ENCODE data around the gene SLC6A20. TPM values are rescaled to one million over a fixed set of nuclear protein-coding genes. Genes with fewer than 3 reads are reported as not detected.
A peak's percentile ranks its signal among the peaks of the same experiment; 100 is the strongest.

SLC6A20 gene
- total RNA-seq, 1 experiment from 2014 or later, result not detected

- CTCF ChIA-PET, result interaction anchor here (0.6 to 2.0 kb wide), 11 partner anchors 8 to 549 kb away, joined by 3 to 7 read pairs (median 4); no protein-coding TSS in a partner anchor
- DNase-seq (ENCODE audit: unreplicated experiment), result peak; percentile 96
- Mint-ChIP-seq H3K27me3 (ENCODE audit: insufficient read depth, unreplicated experiment) (peaks cover 40% of the 10 kb centered on the region), H3K36me3 (ENCODE audit: insufficient read depth, unreplicated experiment) (peaks cover 4% of the 10 kb centered on the region), H3K4me3 (ENCODE audit: unreplicated experiment) (peak within 1 kb of the TSS; percentile 94), H3K9me3 (ENCODE audit: unreplicated experiment) (no peaks in the 10 kb centered on the region), H3K27ac (ENCODE audit: low read depth, unreplicated experiment) (peak within 1 kb of the TSS; percentile 98), H3K4me1 (ENCODE audit: insufficient read depth, unreplicated experiment) (peaks cover 25% of the 10 kb centered on the region)
- intact Hi-C loops (cut with micrococcal nuclease), result loop anchor here (5.0 kb wide), 2 partner anchors 85 to 235 kb away; no protein-coding TSS in a partner anchor
- POLR2A ChIA-PET, result interaction anchor here (0.6 to 3.5 kb wide), 27 partner anchors 9 to 874 kb away, joined by 3 to 26 read pairs (median 4); partner anchors contain the start of gene SACM1L
- no peak for TF ChIP-seq CTCF (IDR thresholded peaks at IDR 0.05; ENCODE audit: unreplicated experiment)
- BruUV-seq (replicated peaks), result no TSS peak
These were observed 45.6 kb upstream of the SLC6A20 start, which contains the start of gene LZTFL1 for GRCh38 chr3:45841757-45842491. TSS of gene LZTFL1 (minus strand) at chr3:45842119. CDS start at chr3:45841991, 128 bp downstream.

GRCh38 chr3:45841420-45841756 lies 45.1 kb upstream of the SLC6A20 start:
- TF ChIP-seq CTCF (IDR thresholded peaks at IDR 0.05; ENCODE audit: unreplicated experiment), result no peak
- ChIA-PET CTCF (interaction anchor here (0.6 to 2.0 kb wide), 11 partner anchors 9 to 331 kb away, joined by 3 to 7 read pairs (median 5); no protein-coding TSS in a partner anchor), POLR2A (interaction anchor here (0.6 to 3.5 kb wide), 18 partner anchors 9 to 874 kb away, joined by 3 to 26 read pairs (median 4); partner anchors contain the start of gene SACM1L)
- Mint-ChIP-seq H3K4me3 (ENCODE audit: unreplicated experiment) (peak overlapping the region; percentile 94), H3K4me1 (ENCODE audit: insufficient read depth, unreplicated experiment) (peaks cover 25% of the 10 kb centered on the region), H3K9me3 (ENCODE audit: unreplicated experiment) (no peaks in the 10 kb centered on the region), H3K27ac (ENCODE audit: low read depth, unreplicated experiment) (peak overlapping the region; percentile 98), H3K36me3 (ENCODE audit: insufficient read depth, unreplicated experiment) (peaks cover 9% of the 10 kb centered on the region), H3K27me3 (ENCODE audit: insufficient read depth, unreplicated experiment) (peaks cover 35% of the 10 kb centered on the region)
- intact Hi-C loops (cut with micrococcal nuclease), result loop anchor here (5.0 kb wide), 2 partner anchors 86 to 236 kb away; no protein-coding TSS in a partner anchor
- BruUV-seq (replicated peaks), result no TSS peak
- peak; percentile 18 for DNase-seq (ENCODE audit: unreplicated experiment)

- Mint-ChIP-seq H3K4me3 (ENCODE audit: unreplicated experiment) (no peak overlapping the region), H3K36me3 (ENCODE audit: insufficient read depth, unreplicated experiment) (peaks cover 26% of the 10 kb centered on the region), H3K9me3 (ENCODE audit: unreplicated experiment) (no peaks in the 10 kb centered on the region), H3K27me3 (ENCODE audit: insufficient read depth, unreplicated experiment) (peaks cover 7% of the 10 kb centered on the region), H3K4me1 (ENCODE audit: insufficient read depth, unreplicated experiment) (peaks cover 25% of the 10 kb centered on the region), H3K27ac (ENCODE audit: low read depth, unreplicated experiment) (no peak overlapping the region)
- no peak for TF ChIP-seq CTCF (IDR thresholded peaks at IDR 0.05; ENCODE audit: unreplicated experiment)
- DNase-seq (ENCODE audit: unreplicated experiment), result no peak
- POLR2A ChIA-PET, result no interaction called here
- no TSS peak for BruUV-seq (replicated peaks)
- CTCF ChIA-PET, result no interaction called here
- intact Hi-C loops (cut with micrococcal nuclease), result no loop called here
These were observed 42.1 kb upstream of the SLC6A20 start for GRCh38 chr3:45838466-45838865.

GRCh38 chr3:45832699-45833098 lies 36.4 kb upstream of the SLC6A20 start:
- TF ChIP-seq CTCF (IDR thresholded peaks at IDR 0.05; ENCODE audit: unreplicated experiment), result peak; percentile 22
- no peak overlapping the region for H3K27ac Mint-ChIP-seq (ENCODE audit: low read depth, unreplicated experiment)
- H3K27me3 Mint-ChIP-seq (ENCODE audit: insufficient read depth, unreplicated experiment), result no peaks in the 10 kb centered on the region
- H3K9me3 Mint-ChIP-seq (ENCODE audit: unreplicated experiment), result no peaks in the 10 kb centered on the region
- ChIA-PET CTCF (interaction anchor here (0.5 to 6.6 kb wide), 17 partner anchors 8 to 1174 kb away, joined by 3 to 92 read pairs (median 4); no protein-coding TSS in a partner anchor), POLR2A (interaction anchor here (0.9 to 2.3 kb wide), 5 partner anchors 9 to 71 kb away, joined by 3 to 14 read pairs (median 3); partner anchors contain the start of gene LZTFL1)
- intact Hi-C loops (cut with micrococcal nuclease), result loop anchor here (1.0 to 5.0 kb wide), 2 partner anchors 71 to 320 kb away; no protein-coding TSS in a partner anchor
- DNase-seq (ENCODE audit: unreplicated experiment), result peak; percentile 51
- no peak overlapping the region for H3K4me3 Mint-ChIP-seq (ENCODE audit: unreplicated experiment)
- BruUV-seq (replicated peaks), result no TSS peak
- peaks cover 78% of the 10 kb centered on the region for H3K36me3 Mint-ChIP-seq (ENCODE audit: insufficient read depth, unreplicated experiment)
- H3K4me1 Mint-ChIP-seq (ENCODE audit: insufficient read depth, unreplicated experiment), result no peaks in the 10 kb centered on the region

Data from MCF 10A (cell line).